Measurements from ENCODE around the gene SH3BP2.
"Not testable (repeated sequence)": the region's sequence is repeated elsewhere in the genome, so short reads cannot be mapped to it uniquely, and the experiment has no call there.

- TF ChIP-seq EZH2phosphoT487 (IDR thresholded peaks at IDR 0.05; ENCODE audit: borderline replicate concordance); CTCF (IDR thresholded peaks at IDR 0.05 in 2 of 3, conservative IDR thresholded peaks at IDR 0.05 in 1 of 3; ENCODE audit: borderline replicate concordance in 1 of 3, insufficient read depth in 1 of 3, low read depth in 2 of 3, low read length in 2 of 3); EZH2 (IDR thresholded peaks at IDR 0.05); SIN3A (IDR thresholded peaks at IDR 0.05; ENCODE audit: low read depth); ZNF274 (IDR thresholded peaks at IDR 0.05; ENCODE audit: low read depth, low read length); EGR1 (IDR thresholded peaks at IDR 0.05; ENCODE audit: low read depth): not testable (repeated sequence)
- peak; percentile 34 for TF ChIP-seq POLR2A (IDR thresholded peaks at IDR 0.05; ENCODE audit: borderline replicate concordance, extremely low read depth, insufficient read depth, insufficient read length)
Measured at GRCh38 chr4:2762486-2763370, 30.2 kb upstream of the SH3BP2 start.
